H9 (cell line): ENCODE measurements around the gene ARAP1. TPM values are rescaled to one million over a fixed set of nuclear protein-coding genes. Genes with fewer than 3 reads are reported as not detected.

ENCODE experiments used
- DNase-seq: peaks from one replicate; pipeline ENCODE4 v3.0.0-alpha.2; 2017
- H2AFZ ChIP-seq: one replicate; pipeline ENCODE4 v1.6.1; 2013; ENCODE audit warnings: mild to moderate bottlenecking, low read length, control low read depth, moderate library complexity
- H2AK5ac ChIP-seq: 2 replicates; pipeline ENCODE4 v1.6.1; 2013; ENCODE audit warnings: low read length, control low read depth, mixed read lengths; ENCODE audit not compliant: insufficient read length
- H2BK120ac ChIP-seq: one replicate; pipeline ENCODE4 v1.6.1; 2013; ENCODE audit warnings: low read depth, mild to moderate bottlenecking, low read length, control low read depth, inconsistent platforms; ENCODE audit not compliant: poor library complexity, severe bottlenecking
- H2BK12ac ChIP-seq: 2 replicates; pipeline ENCODE4 v1.6.1; 2013; ENCODE audit warnings: low read length, control low read depth, mixed read lengths, low read depth; ENCODE audit not compliant: insufficient read length
- H2BK15ac ChIP-seq: 2 replicates; pipeline ENCODE4 v1.6.1; 2013; ENCODE audit warnings: low read depth, low read length, control low read depth
- H2BK20ac ChIP-seq: one replicate; pipeline ENCODE4 v1.6.1; 2013; ENCODE audit warnings: low read depth, mild to moderate bottlenecking, low read length, control low read depth, inconsistent platforms; ENCODE audit not compliant: poor library complexity, severe bottlenecking
- H2BK5ac ChIP-seq: 2 replicates; pipeline ENCODE4 v1.6.1; 2013; ENCODE audit warnings: low read length, control low read depth, mixed read lengths; ENCODE audit not compliant: insufficient read length
- H3K14ac ChIP-seq: 2 replicates; pipeline ENCODE4 v1.6.1; 2013; ENCODE audit warnings: low read length, control low read depth; ENCODE audit not compliant: insufficient read depth
- H3K18ac ChIP-seq: 2 replicates; pipeline ENCODE4 v1.6.1; 2013; ENCODE audit warnings: low read depth, mild to moderate bottlenecking, mixed read lengths, low read length, control low read depth; ENCODE audit not compliant: insufficient read length
- H3K23ac ChIP-seq: 2 replicates; pipeline ENCODE4 v1.6.1; 2013; ENCODE audit warnings: low read length, control low read depth, mixed read lengths, low read depth; ENCODE audit not compliant: insufficient read length
- H3K23me2 ChIP-seq: 2 replicates; pipeline ENCODE4 v1.6.1; 2013; ENCODE audit warnings: low read depth, mild to moderate bottlenecking, mixed read lengths, low read length, control low read depth; ENCODE audit not compliant: insufficient read length, poor library complexity, severe bottlenecking
- H3K27ac ChIP-seq: 2 replicates; pipeline ENCODE4 v1.5.1; 2013; ENCODE audit warnings: low read length, control low read depth, mixed read lengths, low read depth; ENCODE audit not compliant: insufficient read length
- H3K27me3 ChIP-seq: 2 replicates; pipeline ENCODE4 v1.6.1; 2013; ENCODE audit warnings: low read length, control low read depth, inconsistent platforms; ENCODE audit not compliant: insufficient read depth
- H3K4ac ChIP-seq: 2 replicates; pipeline ENCODE4 v1.6.1; 2013; ENCODE audit warnings: low read depth, mild to moderate bottlenecking, control low read depth, inconsistent platforms, low read length, moderate library complexity
- H3K4me1 ChIP-seq: 2 replicates; pipeline ENCODE4 v1.6.1; 2013; ENCODE audit warnings: low read length, control low read depth, inconsistent platforms; ENCODE audit not compliant: insufficient read depth
- H3K4me2 ChIP-seq: 2 replicates; pipeline ENCODE4 v1.6.1; 2013; ENCODE audit warnings: low read length, control low read depth, mixed read lengths; ENCODE audit not compliant: insufficient read length, insufficient read depth
- H3K56ac ChIP-seq: 2 replicates; pipeline ENCODE4 v1.6.1; 2013; ENCODE audit warnings: low read depth, mild to moderate bottlenecking, mixed read lengths, low read length, control low read depth; ENCODE audit not compliant: insufficient read length
- H3K79me1 ChIP-seq: 2 replicates; pipeline ENCODE4 v1.6.1; 2013; ENCODE audit warnings: low read depth, mild to moderate bottlenecking, moderate library complexity, low read length, control low read depth, inconsistent platforms; ENCODE audit not compliant: insufficient read depth, poor library complexity, severe bottlenecking
- H3K79me2 ChIP-seq: 2 replicates; pipeline ENCODE4 v1.6.1; 2013; ENCODE audit warnings: low read length, control low read depth, inconsistent platforms; ENCODE audit not compliant: insufficient read depth
- H3K9ac ChIP-seq: 2 replicates; pipeline ENCODE4 v1.6.1; 2013; ENCODE audit warnings: low read length, control low read depth, mixed read lengths; ENCODE audit not compliant: insufficient read length; ENCODE audit errors: extremely low read depth
- H3K9me3 ChIP-seq: one replicate; pipeline ENCODE4 v1.6.1; 2013; ENCODE audit warnings: low read depth, low read length, inconsistent platforms; ENCODE audit not compliant: control insufficient read depth
- H3T11ph ChIP-seq: one replicate; pipeline ENCODE4 v1.6.1; 2013; ENCODE audit warnings: mild to moderate bottlenecking, low read length, control low read depth, inconsistent platforms
- H4K20me1 ChIP-seq: one replicate; pipeline ENCODE4 v1.6.1; 2013; ENCODE audit not compliant: control insufficient read depth, insufficient read length, insufficient read depth
- H4K5ac ChIP-seq: 2 replicates; pipeline ENCODE4 v1.6.1; 2013; ENCODE audit warnings: low read depth, mild to moderate bottlenecking, mixed read lengths, low read length, control low read depth; ENCODE audit not compliant: insufficient read length
- H4K8ac ChIP-seq: replicated peaks from 2 replicates; pipeline ENCODE4 v1.6.1; 2013; ENCODE audit warnings: low read length, control low read depth, mixed read lengths, low read depth; ENCODE audit not compliant: insufficient read length
- H4K91ac ChIP-seq: 2 replicates; pipeline ENCODE4 v1.6.1; 2013; ENCODE audit warnings: low read depth, mild to moderate bottlenecking, moderate library complexity, mixed read lengths, low read length, control low read depth; ENCODE audit not compliant: insufficient read length
- H3K27ac Mint-ChIP-seq, 3 experiments: 2 replicates in 2 of 3; 3 replicates in 1 of 3; pipeline ENCODE4 v1.8.0; 2020 to 2021; ENCODE audit warnings: mixed read lengths in 3 of 3, mild to moderate bottlenecking in 1 of 3, moderate library complexity in 1 of 3
- H3K27me3 Mint-ChIP-seq: 2 replicates; pipeline ENCODE4 v1.8.0; 2021; ENCODE audit warnings: low read depth, mild to moderate bottlenecking, moderate library complexity, mixed read lengths
- H3K36me3 Mint-ChIP-seq, 3 experiments: 2 replicates in 2 of 3; 3 replicates in 1 of 3; pipeline ENCODE4 v1.8.0; 2020 to 2021; ENCODE audit warnings: low read depth in 3 of 3, mixed read lengths in 3 of 3; ENCODE audit not compliant: insufficient read depth in 1 of 3
- H3K4me1 Mint-ChIP-seq, 2 experiments: 2 replicates each; pipeline ENCODE4 v1.8.0; 2020; ENCODE audit warnings: mixed read lengths in 2 of 2
- H3K4me3 Mint-ChIP-seq, 2 experiments: 2 replicates in 1 of 2; 3 replicates in 1 of 2; pipeline ENCODE4 v1.8.0; 2020 to 2021; ENCODE audit warnings: mild to moderate bottlenecking in 2 of 2, mixed read lengths in 2 of 2, moderate library complexity in 1 of 2
- H3K9me3 Mint-ChIP-seq, 2 experiments: 2 replicates in 1 of 2; 3 replicates in 1 of 2; pipeline ENCODE4 v1.8.0; 2020; ENCODE audit warnings: mild to moderate bottlenecking in 2 of 2, mixed read lengths in 2 of 2, moderate library complexity in 1 of 2
- WGBS: extraction: QIAGEN DNeasy Blood & Tissue Kit; methylation state at CpG from one replicate; pipeline ENCODE4 v1.1.7; 2013; ENCODE audit warnings: missing lambda C conversion rate, low lambda C conversion rate, mixed read lengths; ENCODE audit not compliant: insufficient read length; ENCODE audit errors: extremely low coverage; 5-methylcytosine and 5-hydroxymethylcytosine counted together
- total RNA-seq: library from RNA; stranded (reverse); gene quantifications from 2 replicates; pipeline ENCODE4 v1.2.1, GENCODE V29; 2021
- TF ChIP-seq, protein P1 (sequence below): fragments of 200-600 bp; sonication (generic); conservative IDR thresholded peaks from 3 replicates; pipeline ENCODE4 v1.8.0; 2021; ENCODE audit warnings: antibody characterized with exemption, mild to moderate bottlenecking

Gene ARAP1
- total RNA-seq, 1 experiment from 2014 or later: 59.4 TPM

DNA sequence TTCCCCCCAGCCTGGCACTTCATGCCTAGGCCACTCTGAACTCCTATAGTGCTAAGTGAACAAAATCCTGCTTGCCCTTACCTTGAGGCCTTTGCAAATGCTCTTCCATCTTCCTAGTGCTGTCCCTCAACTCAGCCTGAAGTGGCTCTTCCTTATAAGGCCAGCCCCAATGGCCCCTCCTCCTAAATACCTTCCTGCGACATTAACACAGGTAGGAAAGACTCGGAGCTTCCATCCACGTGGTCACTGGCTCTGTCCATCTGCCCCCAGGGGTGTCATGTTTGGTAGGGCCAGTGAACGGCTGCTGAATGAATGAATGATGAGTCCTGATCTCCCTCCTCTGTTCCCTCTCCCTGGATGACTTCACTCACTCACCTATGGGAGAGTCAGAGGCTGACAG, 82.2 kb downstream of the ARAP1 start:
- Histone ChIP-seq H4K8ac (no peak overlapping the region), H3K79me1 (no peaks in the 10 kb centered on the region), H4K5ac (no peak overlapping the region), H3T11ph (no peak overlapping the region), H3K14ac (no peak overlapping the region), H3K23ac (no peak overlapping the region), H2BK5ac (no peak overlapping the region), H3K9ac (no peak overlapping the region), H3K18ac (no peak overlapping the region), H3K27ac (no peak overlapping the region), H3K56ac (no peak overlapping the region), H3K4me2 (no peak overlapping the region), H3K79me2 (no peaks in the 10 kb centered on the region), H2AFZ (no peak overlapping the region), H2BK15ac (no peak overlapping the region), H2AK5ac (no peak overlapping the region), H3K4ac (no peak overlapping the region), H3K23me2 (peaks cover 5% of the 10 kb centered on the region), H3K27me3 (no peaks in the 10 kb centered on the region; the same call in 1 of the 2 replicates), H3K4me1 (peaks cover 4% of the 10 kb centered on the region; the same call in 1 of the 2 replicates), H4K91ac (no peak overlapping the region), H2BK20ac (no peak overlapping the region), H2BK12ac (no peak overlapping the region), H2BK120ac (no peak overlapping the region), H3K9me3 (no peaks in the 10 kb centered on the region), H4K20me1 (no peaks in the 10 kb centered on the region)
- H3K9me3 Mint-ChIP-seq: peaks cover 6 to 10% of the 10 kb centered on the region in 2 experiments
- peaks cover 8 to 9% (median 9%) of the 10 kb centered on the region in 3 experiments for H3K36me3 Mint-ChIP-seq
- peaks cover 61% of the 10 kb centered on the region for H3K27me3 Mint-ChIP-seq
- no peak overlapping the region for H3K4me3 Mint-ChIP-seq
- H3K4me1 Mint-ChIP-seq: peaks cover 24 to 47% of the 10 kb centered on the region in 2 experiments
- TF ChIP-seq, protein P1, sequence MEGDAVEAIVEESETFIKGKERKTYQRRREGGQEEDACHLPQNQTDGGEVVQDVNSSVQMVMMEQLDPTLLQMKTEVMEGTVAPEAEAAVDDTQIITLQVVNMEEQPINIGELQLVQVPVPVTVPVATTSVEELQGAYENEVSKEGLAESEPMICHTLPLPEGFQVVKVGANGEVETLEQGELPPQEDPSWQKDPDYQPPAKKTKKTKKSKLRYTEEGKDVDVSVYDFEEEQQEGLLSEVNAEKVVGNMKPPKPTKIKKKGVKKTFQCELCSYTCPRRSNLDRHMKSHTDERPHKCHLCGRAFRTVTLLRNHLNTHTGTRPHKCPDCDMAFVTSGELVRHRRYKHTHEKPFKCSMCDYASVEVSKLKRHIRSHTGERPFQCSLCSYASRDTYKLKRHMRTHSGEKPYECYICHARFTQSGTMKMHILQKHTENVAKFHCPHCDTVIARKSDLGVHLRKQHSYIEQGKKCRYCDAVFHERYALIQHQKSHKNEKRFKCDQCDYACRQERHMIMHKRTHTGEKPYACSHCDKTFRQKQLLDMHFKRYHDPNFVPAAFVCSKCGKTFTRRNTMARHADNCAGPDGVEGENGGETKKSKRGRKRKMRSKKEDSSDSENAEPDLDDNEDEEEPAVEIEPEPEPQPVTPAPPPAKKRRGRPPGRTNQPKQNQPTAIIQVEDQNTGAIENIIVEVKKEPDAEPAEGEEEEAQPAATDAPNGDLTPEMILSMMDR: no peak
- WGBS: no CpG with 5 or more reads among the region's 4 CpGs
- peak; percentile 52 for DNase-seq
- H3K27ac Mint-ChIP-seq: no peak overlapping the region
